ENCODE measurements around the gene BAD.
A peak's percentile ranks its signal among the peaks of the same experiment; 100 is the strongest.

Gene BAD

DNA sequence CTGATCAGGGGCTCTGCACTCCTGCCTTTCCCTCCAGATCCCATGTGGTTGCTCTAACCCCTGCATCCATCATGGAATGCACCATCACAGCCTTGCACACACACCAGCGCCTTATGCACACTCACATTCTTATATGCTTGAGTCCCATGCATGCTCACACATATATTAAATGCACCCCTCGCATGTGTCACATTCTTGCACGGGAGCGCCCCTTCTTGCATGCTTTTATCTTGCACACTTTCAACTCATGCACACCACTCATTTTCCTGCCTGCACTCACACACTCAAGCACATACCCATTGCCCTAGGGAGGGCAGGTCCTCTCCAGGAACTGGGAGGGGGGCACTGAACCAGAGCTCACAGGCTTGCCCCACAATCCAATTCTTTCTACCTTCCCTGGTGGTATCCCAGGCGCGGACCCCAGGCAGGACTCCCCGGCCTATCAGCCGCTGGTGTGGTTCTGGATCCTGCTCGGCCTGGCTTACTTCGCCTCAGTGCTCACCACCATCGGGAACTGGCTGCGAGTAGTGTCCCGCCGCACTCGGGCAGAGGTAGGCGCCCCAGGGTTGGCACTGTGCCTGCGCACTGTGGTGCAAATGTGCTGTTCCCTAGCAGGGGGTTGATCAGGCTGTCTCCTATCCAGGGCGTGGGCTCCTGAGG lies 13.4 kb upstream of the BAD start:
- DNase-seq: no peak

DNA sequence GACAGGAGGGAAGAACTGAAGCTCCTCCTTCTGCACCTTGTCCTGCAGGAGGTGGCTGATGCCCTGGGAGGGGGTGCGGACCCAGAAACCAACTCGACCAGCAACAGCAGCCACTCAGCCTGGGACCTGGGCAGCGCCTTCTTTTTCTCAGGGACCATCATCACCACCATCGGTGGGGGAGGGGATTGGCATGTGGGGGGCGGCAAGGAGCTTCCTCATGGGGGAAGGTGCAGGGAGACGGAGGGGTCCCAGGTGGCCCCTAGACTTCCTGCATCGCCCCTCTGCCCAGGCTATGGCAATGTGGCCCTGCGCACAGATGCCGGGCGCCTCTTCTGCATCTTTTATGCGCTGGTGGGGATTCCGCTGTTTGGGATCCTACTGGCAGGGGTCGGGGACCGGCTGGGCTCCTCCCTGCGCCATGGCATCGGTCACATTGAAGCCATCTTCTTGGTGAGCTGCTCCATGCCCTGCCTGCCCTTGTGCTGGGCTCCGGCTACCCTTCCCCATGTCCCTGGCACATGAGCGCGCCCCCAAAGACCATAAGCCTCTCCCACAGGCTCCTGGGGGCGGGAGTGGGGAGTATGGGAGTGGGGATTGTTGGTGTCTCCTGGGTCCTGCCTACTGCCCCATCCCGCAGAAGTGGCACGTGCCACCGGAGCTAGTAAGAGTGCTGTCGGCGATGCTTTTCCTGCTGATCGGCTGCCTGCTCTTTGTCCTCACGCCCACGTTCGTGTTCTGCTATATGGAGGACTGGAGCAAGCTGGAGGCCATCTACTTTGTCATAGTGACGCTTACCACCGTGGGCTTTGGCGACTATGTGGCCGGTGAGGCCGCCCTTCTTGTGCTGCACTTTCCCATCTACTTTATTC lies 12.6 kb upstream of the BAD start:
- DNase-seq: no peak

DNA sequence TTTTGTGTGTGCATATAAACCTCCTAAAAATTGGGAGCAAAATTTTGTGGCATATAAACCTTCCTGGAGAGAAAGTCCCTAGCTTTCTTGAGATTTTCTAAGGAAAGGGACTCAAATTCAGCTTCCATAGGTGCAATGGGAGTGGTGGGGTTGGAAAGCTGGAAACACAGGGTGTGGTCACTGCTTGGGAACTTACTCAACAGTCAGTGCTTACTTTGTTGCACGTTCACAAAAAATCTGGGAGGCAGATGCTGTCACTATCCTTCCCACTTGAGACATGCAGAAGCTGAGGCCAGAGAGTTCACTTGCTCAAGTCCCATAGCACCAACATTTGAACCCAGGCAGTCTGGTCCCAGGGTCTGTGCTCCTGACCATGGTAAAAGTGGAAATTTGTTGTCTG lies 11.8 kb upstream of the BAD start:
- no peak for DNase-seq

DNA sequence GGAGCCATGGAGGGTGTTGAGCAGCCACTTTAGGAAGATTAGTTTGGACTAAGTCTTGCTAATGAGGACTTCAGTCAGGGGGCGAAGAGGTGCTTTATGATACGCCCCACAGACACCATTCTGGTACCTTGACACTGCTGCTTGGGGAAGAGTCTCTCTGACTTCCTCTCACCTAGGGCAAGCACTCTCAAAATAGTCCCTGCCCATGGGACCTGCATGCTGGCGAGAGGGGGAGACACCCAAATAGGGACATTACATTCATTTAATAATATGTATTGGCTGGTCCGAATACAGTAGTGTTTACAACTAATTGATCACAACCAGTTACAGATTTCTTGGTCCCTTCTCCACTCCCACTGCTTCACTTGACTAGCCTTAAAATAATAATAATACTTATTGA lies 11.3 kb upstream of the BAD start:
- DNase-seq: no peak

DNA sequence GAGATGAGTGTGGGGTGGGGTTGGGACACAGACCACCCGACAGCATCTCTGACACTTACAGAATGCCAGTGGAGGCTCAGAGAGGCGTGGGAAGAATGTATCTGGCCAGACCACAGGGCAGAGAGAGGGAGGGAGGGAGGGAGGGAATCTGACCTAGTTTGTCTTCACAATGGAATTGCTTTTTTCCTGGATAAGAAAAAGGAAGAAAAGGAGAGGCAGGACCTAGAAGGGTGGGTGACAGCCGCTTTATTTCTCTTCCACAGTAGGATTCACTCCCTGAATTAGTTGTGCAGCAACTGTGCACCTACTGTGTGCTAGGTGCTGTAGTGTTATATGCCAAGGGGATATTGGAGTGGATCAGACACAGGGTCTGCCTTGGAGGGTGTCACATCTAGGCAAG lies 10.3 kb upstream of the BAD start:
- DNase-seq: no peak

DNA sequence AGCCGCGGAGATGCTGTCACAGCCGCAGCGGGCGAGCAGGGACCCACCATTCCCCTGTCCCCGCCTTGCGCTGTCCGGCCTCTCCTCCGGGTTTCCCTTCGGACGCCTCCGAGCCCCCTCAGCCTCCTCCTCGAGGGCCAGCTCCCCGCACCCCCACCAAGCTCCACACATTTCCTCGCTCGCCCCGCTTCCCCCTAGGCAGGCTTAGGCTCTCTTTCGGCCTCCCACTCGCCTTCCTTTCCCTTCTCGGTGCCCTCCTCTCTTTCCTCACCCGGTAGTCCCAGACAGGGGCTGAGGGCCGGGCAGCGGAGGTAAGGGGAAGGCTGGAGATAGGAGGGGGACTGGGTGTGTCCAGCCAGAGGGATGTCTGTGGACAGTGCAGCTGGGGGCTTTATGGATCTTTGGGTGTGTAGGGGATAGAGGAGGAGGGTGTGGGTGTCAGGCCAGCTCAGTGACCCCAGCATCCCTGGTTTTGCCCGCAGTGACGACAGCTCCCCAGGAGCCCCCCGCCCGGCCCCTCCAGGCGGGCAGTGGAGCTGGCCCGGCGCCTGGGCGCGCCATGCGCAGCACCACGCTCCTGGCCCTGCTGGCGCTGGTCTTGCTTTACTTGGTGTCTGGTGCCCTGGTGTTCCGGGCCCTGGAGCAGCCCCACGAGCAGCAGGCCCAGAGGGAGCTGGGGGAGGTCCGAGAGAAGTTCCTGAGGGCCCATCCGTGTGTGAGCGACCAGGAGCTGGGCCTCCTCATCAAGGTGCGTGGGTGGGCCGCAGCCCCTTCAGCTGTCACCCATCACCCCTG lies 8.2 kb upstream of the BAD start:
- peak in 1 of 56 donors; percentile 11 for DNase-seq

DNA sequence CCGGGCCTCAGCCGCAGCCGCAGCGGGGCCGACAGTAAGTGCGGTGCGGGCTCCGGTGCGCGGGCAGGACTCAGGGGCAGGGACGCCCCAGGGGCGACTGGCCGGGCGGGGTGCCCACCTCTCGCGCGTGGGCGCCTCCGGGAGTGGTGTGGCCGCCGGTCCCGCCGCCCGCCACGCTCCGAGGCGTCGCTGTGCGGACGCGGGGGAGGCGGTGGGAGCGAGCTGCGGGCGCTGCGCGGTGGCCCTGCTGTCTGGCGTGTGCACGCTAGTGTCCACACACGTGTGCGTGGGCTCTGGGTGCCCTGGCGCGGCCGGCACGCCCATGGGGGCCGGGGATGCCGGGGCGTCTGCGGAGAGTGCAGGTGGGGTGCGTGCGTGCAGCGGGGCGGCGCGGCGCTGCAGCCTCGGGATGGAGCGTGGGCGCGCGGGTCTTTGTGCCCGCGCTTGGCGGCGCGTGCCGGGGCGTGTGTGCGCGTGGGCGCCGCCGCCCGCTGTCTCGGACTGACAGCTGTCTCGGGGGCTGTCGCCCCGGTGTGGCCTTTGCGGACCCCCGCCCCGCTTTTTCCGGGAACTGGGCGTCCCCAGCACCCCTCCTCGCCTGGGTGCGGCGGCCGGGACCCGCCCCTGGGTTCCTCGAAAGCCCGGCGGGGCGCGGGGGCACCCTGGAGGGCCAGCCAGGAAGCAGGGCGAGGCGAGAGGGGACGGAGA lies 7.4 kb upstream of the BAD start:
- DNase-seq: peak in 2 of 56 donors; percentile 15 to 55

DNA sequence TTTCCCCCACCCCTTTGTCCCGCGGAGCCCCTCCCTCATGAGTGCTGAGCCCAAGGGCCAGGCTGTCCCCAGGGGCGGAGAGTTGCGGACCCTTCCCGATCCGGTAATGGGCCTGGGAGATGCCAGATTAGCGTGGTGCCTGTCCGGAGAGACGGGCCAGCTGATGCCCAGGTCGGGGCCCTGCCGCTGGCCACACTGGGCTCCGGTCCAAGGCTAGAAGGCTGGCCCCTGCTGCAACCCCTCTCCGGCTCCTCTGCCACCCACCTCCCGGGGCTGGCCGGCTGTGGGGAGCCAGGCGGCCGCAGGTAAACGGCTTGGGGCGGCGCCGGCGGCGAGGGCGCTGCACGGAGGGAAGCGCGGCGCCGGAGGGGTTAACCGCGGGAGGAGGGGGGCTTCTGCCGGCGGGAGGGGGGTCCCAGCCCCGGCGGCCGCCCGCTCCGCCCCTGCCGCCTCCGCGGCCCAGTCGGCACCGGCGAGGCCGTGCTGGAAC lies 6.8 kb upstream of the BAD start, which contains the start of gene KCNK4:
Gene KCNK4 (plus strand): TSS at position 41 of the 490 bp plus-strand sequence. CDS start 1,717 bp downstream, outside the sequence.
- DNase-seq: peak in 1 of 56 donors; percentile 45

DNA sequence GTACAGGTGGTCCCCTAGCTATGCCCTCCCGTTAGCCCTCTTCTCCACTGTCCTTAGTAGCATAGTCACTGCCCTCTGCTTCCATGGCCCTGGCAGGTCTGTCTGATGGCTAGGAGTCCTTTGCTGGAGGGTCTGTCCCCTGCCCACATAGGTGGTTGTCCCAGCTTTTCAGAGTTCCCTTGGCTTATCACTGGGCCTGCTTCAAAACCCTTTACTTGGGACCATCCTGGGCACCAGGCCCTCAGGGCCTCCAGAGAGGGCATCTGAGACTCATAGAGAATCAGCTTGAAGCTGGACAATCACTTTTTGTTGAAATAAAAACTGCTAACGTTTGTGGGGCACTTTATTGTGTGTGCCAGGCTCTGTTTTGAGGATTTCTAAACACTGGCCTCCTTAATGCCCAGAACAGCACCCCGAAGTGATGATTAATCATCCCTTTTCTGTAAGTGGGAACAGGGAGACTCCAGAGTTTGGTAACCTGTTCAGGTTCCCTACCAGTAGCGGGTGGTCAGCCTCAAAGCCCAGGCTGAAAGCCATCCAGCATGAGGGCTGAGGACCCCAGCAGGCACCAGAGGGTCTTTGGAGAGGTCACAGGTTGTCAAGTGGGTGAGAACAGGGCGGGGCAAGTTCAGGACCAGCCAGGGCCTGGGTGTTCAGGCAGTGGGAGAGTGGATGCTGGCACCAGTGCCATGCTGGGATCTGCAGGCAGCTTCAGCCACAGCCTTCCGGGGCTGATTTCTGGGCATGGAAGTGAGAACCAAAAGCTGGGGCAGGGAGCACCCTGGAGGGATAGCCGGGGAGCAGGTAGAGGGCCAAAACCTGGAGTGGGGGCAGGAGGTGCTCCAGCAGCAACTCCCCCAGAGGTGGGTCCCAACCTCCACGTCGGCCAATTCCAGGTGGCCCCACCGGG lies 6.1 kb upstream of the BAD start:
- DNase-seq: no peak

DNA sequence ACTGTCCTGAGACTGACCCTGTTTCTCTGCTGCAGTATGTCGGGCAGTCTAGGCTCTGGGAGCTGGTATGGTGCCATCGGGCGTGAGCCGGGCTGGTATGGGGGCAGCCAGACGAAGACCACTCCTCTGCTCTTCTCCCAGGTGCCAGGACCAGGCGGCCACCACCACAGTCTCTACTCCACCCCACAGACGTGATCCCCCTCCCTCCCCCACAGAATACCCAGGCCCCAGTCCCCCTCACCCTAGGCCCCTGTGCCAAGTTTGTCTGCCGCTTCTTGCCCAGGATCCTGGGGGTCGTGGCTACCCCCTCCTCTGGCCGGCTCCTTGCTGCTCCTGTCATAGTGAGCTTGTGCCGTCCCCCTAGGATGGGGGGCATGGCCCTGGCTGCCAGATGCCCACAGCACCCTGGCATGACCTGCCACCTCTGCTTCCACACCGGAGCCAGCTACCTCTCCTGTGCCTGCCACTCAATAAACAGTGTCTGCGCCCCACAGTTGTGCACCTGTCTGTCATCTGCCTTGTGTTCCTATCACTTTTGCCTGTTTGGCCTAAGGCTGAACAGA lies 4.6 kb upstream of the BAD start:
- no peak for DNase-seq

DNA sequence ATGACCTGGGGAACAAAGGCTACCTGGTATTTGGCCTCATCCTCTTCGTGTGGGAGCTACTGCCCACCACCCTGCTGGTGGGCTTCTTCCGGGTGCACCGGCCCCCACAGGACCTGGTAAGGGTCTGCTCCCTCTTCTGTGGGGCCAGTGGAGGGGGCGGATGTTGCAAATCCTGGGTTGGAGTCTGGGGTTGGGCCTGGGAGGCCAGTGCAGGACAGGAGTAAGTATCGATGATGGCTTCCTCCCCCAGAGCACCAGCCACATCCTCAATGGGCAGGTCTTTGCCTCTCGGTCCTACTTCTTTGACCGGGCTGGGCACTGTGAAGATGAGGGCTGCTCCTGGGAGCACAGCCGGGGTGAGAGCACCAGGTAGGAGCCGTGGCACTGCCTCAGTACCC lies 3.9 kb upstream of the BAD start:
- no peak for DNase-seq

DNA sequence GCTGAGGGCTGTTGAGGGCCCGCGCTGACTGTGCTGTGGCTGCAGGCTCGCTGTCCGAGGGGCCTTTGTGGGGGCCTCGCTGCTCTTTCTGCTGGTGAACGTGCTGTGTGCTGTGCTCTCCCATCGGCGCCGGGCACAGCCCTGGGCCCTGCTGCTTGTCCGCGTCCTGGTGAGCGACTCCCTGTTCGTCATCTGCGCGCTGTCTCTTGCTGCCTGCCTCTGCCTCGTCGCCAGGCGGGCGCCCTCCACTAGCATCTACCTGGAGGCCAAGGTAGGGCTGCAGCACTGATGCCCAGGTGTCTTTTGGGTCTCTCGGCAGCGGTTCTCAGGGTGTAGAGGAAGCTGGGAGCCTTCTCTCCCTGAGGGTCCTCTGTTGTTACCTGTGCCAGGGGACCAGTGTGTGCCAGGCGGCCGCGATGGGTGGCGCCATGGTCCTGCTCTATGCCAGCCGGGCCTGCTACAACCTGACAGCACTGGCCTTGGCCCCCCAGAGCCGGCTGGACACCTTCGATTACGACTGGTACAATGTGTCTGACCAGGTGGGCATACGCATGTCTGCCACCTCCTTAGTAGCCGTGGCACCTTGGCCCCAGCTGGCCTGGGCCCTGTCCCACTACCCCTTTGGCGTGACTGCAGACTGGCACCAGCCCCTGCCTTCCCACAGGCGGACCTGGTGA lies 3.3 kb upstream of the BAD start:
- DNase-seq: no peak

DNA sequence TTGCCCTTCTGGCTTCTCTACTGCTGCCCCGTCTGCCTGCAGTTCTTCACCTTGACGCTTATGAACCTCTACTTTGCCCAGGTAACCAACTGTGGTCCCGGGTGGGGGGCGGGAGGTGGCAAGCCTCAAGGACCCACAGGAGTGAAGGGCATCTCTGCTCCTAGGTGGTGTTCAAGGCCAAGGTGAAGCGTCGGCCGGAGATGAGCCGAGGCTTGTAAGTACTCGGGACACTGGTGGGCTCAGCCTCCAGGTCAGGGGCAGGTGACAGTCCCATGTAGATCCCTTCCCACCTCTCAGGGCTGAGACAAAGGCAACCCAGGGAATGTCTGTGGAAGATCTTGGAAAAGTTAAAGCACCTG lies 2.3 kb upstream of the BAD start:
- DNase-seq: no peak

DNA sequence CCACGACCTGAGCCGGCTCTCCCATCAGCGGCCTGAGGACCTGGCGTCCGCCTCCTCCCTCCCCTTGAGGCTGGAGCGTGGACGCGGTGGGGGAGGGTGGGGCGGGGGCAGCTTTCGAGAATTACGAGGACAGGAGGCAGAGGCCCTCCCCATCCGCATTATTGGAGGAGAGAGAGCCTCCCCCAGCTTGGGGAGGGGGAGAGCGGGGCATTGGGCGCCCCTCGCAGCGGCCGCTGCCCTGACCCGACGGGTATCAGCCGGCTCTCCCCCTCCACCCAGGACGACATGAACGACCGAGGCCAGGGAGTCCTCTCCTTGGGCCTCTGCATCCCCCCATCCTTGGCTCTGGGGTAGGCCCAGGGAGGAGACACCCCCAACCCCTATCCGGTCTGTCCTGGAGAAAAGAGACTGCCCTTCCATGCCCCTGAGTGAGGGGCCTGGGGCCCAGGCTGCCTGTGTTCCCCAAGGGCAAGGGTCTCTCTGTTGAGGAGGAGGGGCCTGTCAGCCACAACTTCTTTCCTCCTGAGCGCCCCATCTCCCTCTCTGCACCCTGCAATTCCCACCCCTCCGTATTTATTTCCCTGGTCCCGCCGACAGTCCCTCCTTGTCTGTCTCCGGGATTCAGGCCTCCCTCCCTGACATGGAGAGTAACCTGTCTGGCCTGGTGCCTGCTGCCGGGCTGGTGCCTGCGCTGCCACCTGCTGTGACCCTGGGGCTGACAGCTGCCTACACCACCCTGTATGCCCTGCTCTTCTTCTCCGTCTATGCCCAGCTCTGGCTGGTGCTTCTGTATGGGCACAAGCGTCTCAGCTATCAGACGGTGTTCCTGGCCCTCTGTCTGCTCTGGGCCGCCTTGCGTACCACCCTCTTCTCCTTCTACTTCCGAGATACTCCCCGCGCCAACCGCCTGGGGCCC lies 1.7 kb upstream of the BAD start:
- DNase-seq: no peak

DNA sequence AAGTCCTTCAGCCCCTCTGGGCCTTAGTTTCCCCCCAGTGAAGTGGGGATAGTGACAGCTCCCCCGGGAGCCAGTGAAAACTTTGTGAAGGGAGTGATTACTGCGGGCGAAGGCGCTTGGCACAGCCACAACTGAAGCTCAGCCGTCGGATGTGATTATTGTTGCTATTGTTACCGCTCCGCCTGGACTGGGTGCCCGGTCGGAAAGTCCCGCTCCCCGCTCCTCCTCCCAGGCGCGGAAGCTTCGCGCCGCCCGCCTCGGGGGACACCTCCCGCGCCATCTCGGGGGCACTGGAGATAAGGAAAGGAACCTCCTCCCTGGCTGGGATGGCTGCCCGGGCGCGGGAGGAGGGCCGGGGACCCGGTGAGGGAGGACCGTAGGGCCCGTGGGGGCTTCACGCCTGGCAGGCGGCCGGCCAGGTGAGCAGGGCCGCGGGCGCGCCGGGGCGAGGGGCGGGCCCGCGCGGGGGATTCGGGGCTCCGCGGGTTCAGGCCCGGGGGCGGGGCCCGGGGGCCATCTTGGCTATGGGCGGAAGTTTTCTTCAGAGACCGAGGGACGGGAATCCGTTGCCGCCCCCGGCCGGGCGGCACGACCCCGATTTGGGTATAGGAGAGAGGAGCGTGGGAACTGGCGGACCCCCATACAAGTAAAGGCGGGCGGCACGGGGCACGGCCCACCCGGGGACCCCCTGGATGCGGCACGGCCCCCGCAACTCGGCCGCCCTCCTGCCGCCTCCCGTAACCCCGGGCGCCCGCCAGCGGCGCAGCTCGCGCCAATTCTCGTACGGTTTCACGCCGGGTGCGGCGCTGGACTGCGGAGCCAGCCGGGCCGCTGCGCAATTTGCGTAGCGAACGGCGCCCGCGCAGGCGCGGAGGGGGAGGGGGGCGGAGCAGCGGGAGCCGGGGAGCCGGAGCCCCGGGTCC lies 758 bp upstream of the BAD start, which contains the start of gene GPR137:
Gene GPR137 (plus strand): TSS at position 887 of the 923 bp plus-strand sequence. CDS start 677 bp downstream, outside the sequence.
- DNase-seq: peak in 54 of 56 donors; percentile 62 to 99 (median 87)

DNA sequence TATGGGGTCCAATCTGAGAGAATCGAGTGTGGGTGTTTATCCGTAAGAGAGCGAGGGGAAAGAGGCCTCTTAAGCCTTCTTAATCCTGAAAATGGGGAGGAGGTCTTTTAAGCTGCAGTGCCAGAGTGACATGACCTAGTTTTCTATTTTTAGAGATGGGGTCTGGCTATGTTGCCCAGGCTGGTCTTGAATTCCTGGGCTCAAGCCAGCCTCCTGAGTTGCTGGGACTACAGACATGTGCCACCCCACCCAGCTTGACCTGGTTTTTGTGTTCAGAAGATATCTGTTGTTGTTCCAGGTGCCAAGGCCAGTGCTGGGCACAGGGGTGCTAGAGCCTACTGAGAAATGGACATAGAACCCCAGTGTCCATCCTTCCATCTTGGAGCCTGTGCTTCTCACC lies 1.4 kb downstream of the BAD start:
- no peak for DNase-seq

All from nucleus accumbens (tissue), 56 donors.